Astrocyte of the spinal cord (primary cell): ENCODE data around the gene LDLRAD4.

ENCODE experiments used
- DNase-seq: peaks from one replicate; pipeline ENCODE4 v3.0.0; 2011; ENCODE audit warnings: low read depth, low spot score
- H3K4me3 ChIP-seq: 2 replicates; pipeline ENCODE4 v1.5.1; 2011; ENCODE audit warnings: low read depth, mild to moderate bottlenecking, low read length, moderate library complexity
- in situ Hi-C: cut with HindIII; loops from 2 replicates; pipeline ENCODE4 v1.10.0; 2017; ENCODE audit warnings: low sequenced_read_pairs
- TF ChIP-seq, protein P1 (sequence below): IDR thresholded peaks from 2 replicates; pipeline ENCODE4 v1.5.1; 2012; ENCODE audit warnings: low read depth, mild to moderate bottlenecking, low read length, inconsistent platforms

Gene LDLRAD4

DNA sequence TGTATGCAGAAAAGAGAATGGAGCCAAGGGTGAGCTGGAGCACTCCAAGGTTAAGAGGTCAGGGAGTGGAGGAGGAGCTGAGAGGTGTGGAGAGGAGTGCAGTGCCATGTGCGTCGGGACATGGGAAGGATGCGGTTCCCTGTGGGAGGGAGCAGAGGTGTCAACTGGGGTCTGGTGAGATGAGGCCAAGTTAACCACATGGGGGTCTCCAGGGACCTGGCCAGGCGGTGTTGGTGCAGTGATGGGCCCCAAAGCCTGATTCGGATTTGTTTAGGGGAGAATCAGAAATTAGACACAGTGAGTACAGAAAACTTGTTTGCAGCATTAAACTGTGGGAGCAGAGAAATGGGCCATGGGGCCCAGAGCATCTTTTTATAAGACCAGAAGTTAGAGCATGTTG, 210.5 kb downstream of the LDLRAD4 start:
- TF ChIP-seq, protein P1, sequence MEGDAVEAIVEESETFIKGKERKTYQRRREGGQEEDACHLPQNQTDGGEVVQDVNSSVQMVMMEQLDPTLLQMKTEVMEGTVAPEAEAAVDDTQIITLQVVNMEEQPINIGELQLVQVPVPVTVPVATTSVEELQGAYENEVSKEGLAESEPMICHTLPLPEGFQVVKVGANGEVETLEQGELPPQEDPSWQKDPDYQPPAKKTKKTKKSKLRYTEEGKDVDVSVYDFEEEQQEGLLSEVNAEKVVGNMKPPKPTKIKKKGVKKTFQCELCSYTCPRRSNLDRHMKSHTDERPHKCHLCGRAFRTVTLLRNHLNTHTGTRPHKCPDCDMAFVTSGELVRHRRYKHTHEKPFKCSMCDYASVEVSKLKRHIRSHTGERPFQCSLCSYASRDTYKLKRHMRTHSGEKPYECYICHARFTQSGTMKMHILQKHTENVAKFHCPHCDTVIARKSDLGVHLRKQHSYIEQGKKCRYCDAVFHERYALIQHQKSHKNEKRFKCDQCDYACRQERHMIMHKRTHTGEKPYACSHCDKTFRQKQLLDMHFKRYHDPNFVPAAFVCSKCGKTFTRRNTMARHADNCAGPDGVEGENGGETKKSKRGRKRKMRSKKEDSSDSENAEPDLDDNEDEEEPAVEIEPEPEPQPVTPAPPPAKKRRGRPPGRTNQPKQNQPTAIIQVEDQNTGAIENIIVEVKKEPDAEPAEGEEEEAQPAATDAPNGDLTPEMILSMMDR: no peak
- DNase-seq: no peak
- no peak overlapping the region for H3K4me3 ChIP-seq
- in situ Hi-C loops: no loop called here

DNA sequence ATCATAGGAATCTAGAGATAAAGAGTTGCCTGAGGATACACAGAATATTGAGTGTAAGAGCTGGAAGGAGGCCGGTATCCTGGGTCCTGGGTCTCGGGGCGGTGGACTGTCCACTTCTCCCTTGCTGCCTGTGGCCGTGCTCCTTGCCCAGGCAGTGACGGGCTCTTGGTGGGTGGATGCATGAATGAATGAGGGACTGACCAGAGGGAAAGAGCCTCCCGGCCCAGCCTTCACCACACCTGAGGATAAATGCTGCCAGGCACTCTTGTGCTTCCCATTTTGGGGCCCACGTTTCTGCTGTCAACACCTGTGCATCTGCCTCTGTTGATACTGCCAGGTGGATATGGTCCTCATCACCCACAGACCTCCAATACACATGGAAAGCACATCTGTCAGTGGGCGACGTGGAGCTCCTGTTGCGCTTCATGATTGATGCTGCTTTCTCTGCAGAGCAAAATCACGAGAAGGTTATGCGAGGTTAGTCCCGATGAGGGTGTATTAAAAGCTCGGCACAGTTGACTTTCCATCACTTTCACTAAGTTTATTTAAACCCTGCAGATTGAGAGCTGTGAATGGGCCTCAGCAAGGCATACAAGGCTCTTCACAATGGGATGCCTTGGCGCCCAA, 211.4 kb downstream of the LDLRAD4 start:
- DNase-seq: no peak
- H3K4me3 ChIP-seq: no peak overlapping the region
- TF ChIP-seq, protein P1: no peak
- in situ Hi-C loops: no loop called here

DNA sequence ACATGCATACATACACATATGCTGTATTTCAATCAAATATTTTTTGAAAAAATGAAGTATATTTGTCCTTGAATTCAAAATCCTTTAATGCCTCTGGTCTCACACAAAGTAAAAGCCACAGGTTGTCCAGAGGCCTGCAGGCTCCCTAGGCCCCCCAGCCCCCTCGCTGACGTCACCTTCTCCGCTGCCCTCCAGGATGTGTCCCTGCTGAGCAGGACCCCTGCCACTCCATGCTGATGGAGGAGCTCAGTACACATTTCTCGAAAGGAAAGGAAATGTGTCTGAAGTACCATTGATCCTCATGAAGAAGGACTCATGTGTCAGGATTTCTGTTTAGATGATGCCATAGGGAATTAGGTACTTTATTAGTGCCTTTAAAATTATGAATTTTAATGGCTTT, 212.1 kb downstream of the LDLRAD4 start:
- H3K4me3 ChIP-seq: no peak overlapping the region
- in situ Hi-C loops: no loop called here
- no peak for DNase-seq
- TF ChIP-seq, protein P1: no peak

DNA sequence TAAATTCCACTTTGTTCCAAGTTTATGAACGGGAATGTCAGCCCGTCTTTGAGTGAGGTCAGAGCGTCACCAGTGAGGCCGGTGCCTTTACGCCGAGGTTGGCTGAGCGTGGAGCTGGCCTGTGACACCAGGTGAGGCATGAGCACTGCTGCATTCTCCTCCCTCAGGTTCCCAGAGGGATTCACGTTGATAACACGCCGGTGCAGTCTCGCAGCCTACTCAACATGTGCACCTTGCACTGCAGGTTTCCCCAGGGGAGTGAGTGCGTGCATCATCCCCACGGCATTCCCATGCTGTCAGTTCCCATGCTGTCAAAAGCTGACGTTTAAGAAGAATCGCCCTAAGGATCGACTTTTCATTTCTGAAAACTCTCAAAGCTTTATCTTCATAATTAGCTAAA, 213.3 kb downstream of the LDLRAD4 start:
- H3K4me3 ChIP-seq: no peak overlapping the region
- TF ChIP-seq, protein P1: no peak
- DNase-seq: no peak
- in situ Hi-C loops: no loop called here

DNA sequence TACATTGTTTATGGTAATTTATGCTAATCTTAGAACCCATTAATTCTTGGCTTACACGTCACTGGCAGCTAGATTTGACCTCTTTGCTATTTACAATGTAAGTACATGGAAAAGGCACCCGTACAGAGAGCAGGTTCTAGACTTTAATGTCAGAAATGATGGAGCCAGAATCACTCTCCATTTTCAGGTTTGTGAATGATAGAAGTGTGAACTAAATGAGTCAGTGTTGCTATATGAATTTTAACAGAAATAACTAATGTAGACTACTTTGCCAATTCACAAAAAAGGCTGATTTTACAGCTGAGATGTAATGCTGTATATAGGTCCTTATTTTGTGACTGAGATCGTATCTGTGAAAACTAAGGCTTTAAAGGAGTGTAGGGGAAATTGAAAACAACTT, 214.6 kb downstream of the LDLRAD4 start:
- in situ Hi-C loops: no loop called here
- TF ChIP-seq, protein P1: no peak
- no peak for DNase-seq
- H3K4me3 ChIP-seq: no peak overlapping the region

DNA sequence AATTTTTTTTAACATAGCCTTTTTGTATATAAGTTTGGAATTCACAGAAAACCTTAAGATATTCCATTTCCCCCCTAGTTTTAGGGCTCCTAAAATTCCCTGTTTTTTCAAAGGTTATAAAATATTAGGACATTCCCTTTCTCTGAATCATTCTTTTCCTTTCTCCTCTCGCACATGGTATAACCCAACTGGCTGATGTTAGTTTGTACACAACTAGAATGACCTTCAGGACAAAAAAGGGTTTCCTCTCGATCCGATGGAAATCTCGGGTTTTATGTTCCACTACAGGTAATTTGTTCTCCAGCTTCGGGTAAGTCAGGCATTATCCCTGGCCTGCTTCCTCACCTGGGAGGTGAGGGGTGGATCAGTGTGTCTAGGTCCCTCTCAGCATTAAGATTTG, 215.1 kb downstream of the LDLRAD4 start:
- TF ChIP-seq, protein P1: no peak
- DNase-seq: no peak
- no peak overlapping the region for H3K4me3 ChIP-seq
- in situ Hi-C loops: no loop called here
